ENCODE results near the gene BOD1L1. TPM values are rescaled to one million over a fixed set of nuclear protein-coding genes. Genes with fewer than 3 reads are reported as not detected.

BOD1L1 gene
- 13.4 to 17.8 TPM (median 15.3 TPM) in 5 replicates for total RNA-seq (2022; extraction: Qiagen RNA extraction)

GRCh38 chr4:13627606-13628311, at the start of gene BOD1L1:
Gene BOD1L1 (minus strand): TSS chr4:13627725. CDS start chr4:13627587, 138 bp downstream.

GRCh38 chr4:13543839-13544605, 83.5 kb downstream of the BOD1L1 start, which contains the start of gene NKX3-2:
Gene NKX3-2 (minus strand): TSS chr4:13544508. CDS start chr4:13544414, 94 bp downstream.

Other genes starting within 250 kb of the BOD1L1 start
- 7.1 to 10.4 TPM (median 9.3 TPM) in 5 replicates for gene RAB28, start 143.4 kb downstream of the BOD1L1 start, total RNA-seq (2022; extraction: Qiagen RNA extraction)
- 0.08 to 0.15 TPM (median 0.12 TPM) in 5 replicates for gene NKX3-2, start 83.2 kb downstream of the BOD1L1 start, total RNA-seq (2022; extraction: Qiagen RNA extraction)

Measured in A549 treated with Mapracorat at 1 μM for 4 hours (cell line).